ENCODE results near the gene TOM1. TPM values are rescaled to one million over a fixed set of nuclear protein-coding genes. Genes with fewer than 3 reads are reported as not detected.

The TOM1 gene
- total and polyA plus RNA-seq, 2 experiments from 2014 or later, result 108 to 114 TPM

GRCh38 chr22:35337932-35338331, 38.2 kb downstream of the TOM1 start:
- DNase-seq (ENCODE audit: low spot score), result no peak
- H3K27me3 ChIP-seq, result no peaks in the 10 kb centered on the region
- TF ChIP-seq EZH2phosphoT487 (IDR thresholded peaks at IDR 0.05; ENCODE audit: low read depth, severe bottlenecking, unreplicated experiment) (no peak), EZH2 (IDR thresholded peaks at IDR 0.05; ENCODE audit: borderline replicate concordance) (no peak), CTCF (IDR thresholded peaks at IDR 0.05; ENCODE audit: poor library complexity) (no peak)
- H3K9me3 ChIP-seq (ENCODE audit: low read depth), result no peaks in the 10 kb centered on the region
- H3K9me2 ChIP-seq (replicated peaks; ENCODE audit: insufficient read depth), result no peaks in the 10 kb centered on the region
- no peaks in the 10 kb centered on the region for H3K36me3 ChIP-seq (replicated peaks; ENCODE audit: insufficient read depth, low read depth)
- no peak overlapping the region for H3K4me3 ChIP-seq
- H3K79me2 ChIP-seq, result no peaks in the 10 kb centered on the region
- no peaks in the 10 kb centered on the region for H3K4me1 ChIP-seq (ENCODE audit: insufficient read depth)
- WGBS (ENCODE audit: low lambda C conversion rate, missing lambda C conversion rate), result 89% methylated on average over 4 of the region's 4 CpGs
- no peak overlapping the region for H3K4me2 ChIP-seq
- no peaks in the 10 kb centered on the region for H4K20me1 ChIP-seq (ENCODE audit: insufficient read depth, poor library complexity, severe bottlenecking)
- H3K27ac ChIP-seq, result no peak overlapping the region
- H2AFZ ChIP-seq, result no peak overlapping the region

- Histone ChIP-seq H3K79me2 (no peaks in the 10 kb centered on the region), H3K36me3 (replicated peaks; ENCODE audit: insufficient read depth, low read depth) (no peaks in the 10 kb centered on the region), H3K4me1 (ENCODE audit: insufficient read depth) (no peaks in the 10 kb centered on the region), H3K27ac (no peak overlapping the region), H3K4me2 (no peak overlapping the region), H3K27me3 (no peaks in the 10 kb centered on the region), H2AFZ (no peak overlapping the region), H4K20me1 (ENCODE audit: insufficient read depth, poor library complexity, severe bottlenecking) (no peaks in the 10 kb centered on the region), H3K9me3 (ENCODE audit: low read depth) (no peaks in the 10 kb centered on the region), H3K9me2 (replicated peaks; ENCODE audit: insufficient read depth) (no peaks in the 10 kb centered on the region), H3K4me3 (no peak overlapping the region)
- no peak for DNase-seq (ENCODE audit: low spot score)
- 93% methylated on average over 19 of the region's 19 CpGs for WGBS (ENCODE audit: low lambda C conversion rate, missing lambda C conversion rate)
- TF ChIP-seq EZH2 (IDR thresholded peaks at IDR 0.05; ENCODE audit: borderline replicate concordance), result no peak
- no peak for TF ChIP-seq EZH2phosphoT487 (IDR thresholded peaks at IDR 0.05; ENCODE audit: low read depth, severe bottlenecking, unreplicated experiment)
- no peak for TF ChIP-seq CTCF (IDR thresholded peaks at IDR 0.05; ENCODE audit: poor library complexity)
Observed at GRCh38 chr22:35341090-35341874, 41.6 kb downstream of the TOM1 start.

- Histone ChIP-seq H3K36me3 (replicated peaks; ENCODE audit: insufficient read depth, low read depth) (no peaks in the 10 kb centered on the region), H3K4me1 (ENCODE audit: insufficient read depth) (no peaks in the 10 kb centered on the region), H3K4me3 (no peak overlapping the region), H3K9me2 (replicated peaks; ENCODE audit: insufficient read depth) (no peaks in the 10 kb centered on the region), H4K20me1 (ENCODE audit: insufficient read depth, poor library complexity, severe bottlenecking) (no peaks in the 10 kb centered on the region), H3K27me3 (no peaks in the 10 kb centered on the region), H3K9me3 (ENCODE audit: low read depth) (no peaks in the 10 kb centered on the region), H3K27ac (no peak overlapping the region), H3K4me2 (no peak overlapping the region), H2AFZ (no peak overlapping the region), H3K79me2 (no peaks in the 10 kb centered on the region)
- DNase-seq (ENCODE audit: low spot score), result no peak
- 100% methylated on average over 4 of the region's 4 CpGs for WGBS (ENCODE audit: low lambda C conversion rate, missing lambda C conversion rate)
- TF ChIP-seq EZH2phosphoT487 (IDR thresholded peaks at IDR 0.05; ENCODE audit: low read depth, severe bottlenecking, unreplicated experiment) (no peak), EZH2 (IDR thresholded peaks at IDR 0.05; ENCODE audit: borderline replicate concordance) (no peak), CTCF (IDR thresholded peaks at IDR 0.05; ENCODE audit: poor library complexity) (no peak)
Observed at GRCh38 chr22:35342390-35342789, 42.7 kb downstream of the TOM1 start.
